Psoas muscle (tissue), 8 donors: Measurements from ENCODE around the gene OPRL1. TPM values are rescaled to one million over a fixed set of nuclear protein-coding genes. Genes with fewer than 3 reads are reported as not detected.

Source experiments
- ATAC-seq, 4 donors: fragments of 200-7000 bp; cut with Tn5 transposase; one replicate each; pipeline ENCODE4 v1.9.1; 2020; ENCODE audit warnings: moderate library complexity in 3 of 4, mild to moderate bottlenecking in 2 of 4
- DNase-seq, 2 donors: peaks; one replicate each; pipeline ENCODE4 v3.0.0-alpha.2; 2020
- H3K27ac ChIP-seq: fragments of 200-600 bp; one replicate; pipeline ENCODE4 v1.8.0; 2022
- H3K27me3 ChIP-seq, 3 donors: fragments of 200-600 bp in 1 of 3; one replicate each; pipeline versions ENCODE4 v1.6.1 to v1.8.0; 2013 to 2022; ENCODE audit warnings: low read length in 2 of 3, mild to moderate bottlenecking in 2 of 3, moderate library complexity in 1 of 3; ENCODE audit not compliant: insufficient read depth in 3 of 3
- H3K36me3 ChIP-seq, 2 donors: fragments of 200-600 bp in 1 of 2; one replicate each; pipeline versions ENCODE4 v1.6.1 to v1.8.0; 2013 to 2022; ENCODE audit warnings: low read depth in 1 of 2, mild to moderate bottlenecking in 1 of 2, moderate library complexity in 1 of 2; ENCODE audit not compliant: insufficient read depth in 1 of 2
- H3K4me1 ChIP-seq: fragments of 200-600 bp; one replicate; pipeline ENCODE4 v1.8.0; 2022
- H3K4me3 ChIP-seq: fragments of 200-600 bp; one replicate; pipeline ENCODE4 v1.8.0; 2022; ENCODE audit warnings: mild to moderate bottlenecking
- H3K9me3 ChIP-seq: fragments of 200-600 bp; one replicate; pipeline ENCODE4 v1.8.0; 2022
- CTCF ChIP-seq: fragments of 200-600 bp; IDR thresholded peaks from one replicate; pipeline ENCODE4 v1.8.0; 2022; ENCODE audit warnings: antibody characterized with exemption
- WGBS, 3 donors: extraction: QIAGEN DNeasy Blood & Tissue Kit; methylation state at CpG; one replicate each; pipeline versions ENCODE4 v1.1.6 to v1.1.7; 2013; 5-methylcytosine and 5-hydroxymethylcytosine counted together
- intact Hi-C, 2 donors: fragments of 100-400 bp; cut with DNase I; formaldehyde crosslinking; loops; one replicate each; pipeline versions ENCODE4 v1.11.0 to v1.14.2; 2022
- polyA plus RNA-seq, 3 donors: library from polyadenylated mRNA; stranded (reverse); fragments of 200-250 nt; gene quantifications; one replicate each; pipeline ENCODE4 v1.2.3, GENCODE V29; 2013
- total RNA-seq, 4 donors: library from RNA; stranded (reverse); fragmentation: NEBNext Ultra II Directional in 2 of 4; extraction: Animal tissue kit (Norgen Biotek cat#: 25700) in 2 of 4; gene quantifications; one replicate each; pipeline versions ENCODE4 v1.2.1 to v1.2.4, GENCODE V29; 2021 to 2023
- donor health status: healthy with polysubstance abuse.
- donor health status: DM: no; HTN: no; CAD: no; lungs with moderate emphysema.
- donor health status: Bipolar disorder and iron deficiency.
- donor health status: healthy.
- donor health status: DM: yes; HTN: yes; CAD: no.
- donor health status: DM: no; HTN: no; CAD: no.
- donor health status: DM: no; HTN: no; CAD: no.
- donor health status: DM: yes; HTN: yes; CAD: no.

Gene OPRL1
- total and polyA plus RNA-seq, 7 donors = 0.03 to 0.94 (median 0.17) TPM

- no peak for TF ChIP-seq CTCF
- Histone ChIP-seq H3K27ac (no peak overlapping the region), H3K36me3 (peaks cover 0 to 10% of the 10 kb centered on the region in 2 donors), H3K9me3 (no peaks in the 10 kb centered on the region), H3K4me1 (peaks cover 2% of the 10 kb centered on the region), H3K27me3 (no peaks in the 10 kb centered on the region), H3K4me3 (no peak overlapping the region)
- WGBS, 3 donors = 88 to 93% (median 89%) methylated on average over 32 to 37 of the region's 37 CpGs
- DNase-seq = no peak
- intact Hi-C loops = no loop called here
- ATAC-seq = no peak
Measured at GRCh38 chr20:64073476-64074183, 6.3 kb upstream of the OPRL1 start.

DNA sequence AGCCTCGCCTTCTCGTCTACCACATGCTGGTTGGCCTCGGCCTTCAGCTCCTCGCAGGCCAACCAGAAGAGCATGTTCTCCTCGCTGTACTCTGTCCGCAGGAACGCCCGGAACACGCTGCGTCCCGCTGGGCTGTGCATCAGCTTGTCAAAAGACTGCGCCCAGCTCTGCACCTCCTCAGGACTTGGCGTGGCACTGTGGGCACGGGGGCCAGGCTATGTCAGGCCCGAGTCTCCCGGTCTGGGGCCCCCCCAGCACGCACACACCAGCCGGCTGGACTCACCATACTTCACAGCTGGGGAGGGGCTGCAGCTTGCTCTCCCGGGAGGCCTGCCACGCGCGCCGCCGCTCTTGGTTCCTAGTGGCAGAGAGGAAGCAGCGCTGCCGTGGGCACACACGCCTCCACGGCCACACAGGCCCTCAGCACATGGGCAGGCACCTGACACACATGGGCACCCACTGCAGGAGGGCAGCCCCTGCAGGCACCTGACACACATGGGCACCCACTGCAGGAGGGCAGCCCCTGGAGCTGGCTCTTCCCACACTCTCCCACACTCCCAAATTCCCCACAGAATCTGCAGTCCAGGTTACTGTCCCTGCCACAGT is 5.6 kb upstream of the OPRL1 start:
- H3K4me3 ChIP-seq = no peak overlapping the region
- intact Hi-C loops = no loop called here
- no peak for TF ChIP-seq CTCF
- H3K27ac ChIP-seq = no peak overlapping the region
- peaks cover 0 to 10% of the 10 kb centered on the region in 2 donors for H3K36me3 ChIP-seq
- ATAC-seq = no peak
- 85 to 93% (median 91%) methylated on average over 28 of the region's 28 CpGs for WGBS, 3 donors
- DNase-seq = no peak
- no peaks in the 10 kb centered on the region for H3K9me3 ChIP-seq
- peaks cover 9% of the 10 kb centered on the region for H3K4me1 ChIP-seq
- peaks cover 0 to 2% (median 0%) of the 10 kb centered on the region in 3 donors for H3K27me3 ChIP-seq

GRCh38 chr20:64074963-64075362 is 4.9 kb upstream of the OPRL1 start:
- no peak for TF ChIP-seq CTCF
- H3K4me1 ChIP-seq = peaks cover 10% of the 10 kb centered on the region
- H3K36me3 ChIP-seq = peaks cover 0 to 10% of the 10 kb centered on the region in 2 donors
- H3K4me3 ChIP-seq = no peak overlapping the region
- ATAC-seq (no peak), DNase-seq (no peak)
- no peak overlapping the region for H3K27ac ChIP-seq
- peaks cover 0 to 2% (median 0%) of the 10 kb centered on the region in 3 donors for H3K27me3 ChIP-seq
- H3K9me3 ChIP-seq = no peaks in the 10 kb centered on the region
- 88 to 89% (median 88%) methylated on average over 8 of the region's 8 CpGs for WGBS, 3 donors
- intact Hi-C loops = no loop called here

- DNase-seq (no peak), ATAC-seq (no peak)
- Histone ChIP-seq H3K4me3 (no peak overlapping the region), H3K9me3 (no peaks in the 10 kb centered on the region), H3K36me3 (peaks cover 0 to 10% of the 10 kb centered on the region in 2 donors), H3K27me3 (peaks cover 0 to 2% (median 0%) of the 10 kb centered on the region in 3 donors), H3K27ac (no peak overlapping the region), H3K4me1 (peaks cover 10% of the 10 kb centered on the region)
- WGBS, 3 donors = 90 to 97% (median 93%) methylated on average over 12 of the region's 12 CpGs
- TF ChIP-seq CTCF = no peak
- intact Hi-C loops = no loop called here
Measured at GRCh38 chr20:64075556-64075955, 4.3 kb upstream of the OPRL1 start.
